GM10266 (cell line): ENCODE results near the gene KTN1.

Experiments used
- DNase-seq: peaks from one replicate; pipeline ENCODE4 v3.0.0; 2012; ENCODE audit errors: extremely low spot score
- TF ChIP-seq, protein P1 (sequence below): IDR thresholded peaks from 2 replicates; pipeline ENCODE4 v1.5.1; 2012; ENCODE audit warnings: mild to moderate bottlenecking, low read depth; ENCODE audit not compliant: control insufficient read depth, insufficient read depth; ENCODE audit errors: missing control alignments

KTN1 gene

GRCh38 chr14:55586411-55586810 lies 6.4 kb downstream of the KTN1 start:
- DNase-seq = no peak
- TF ChIP-seq, protein P1, sequence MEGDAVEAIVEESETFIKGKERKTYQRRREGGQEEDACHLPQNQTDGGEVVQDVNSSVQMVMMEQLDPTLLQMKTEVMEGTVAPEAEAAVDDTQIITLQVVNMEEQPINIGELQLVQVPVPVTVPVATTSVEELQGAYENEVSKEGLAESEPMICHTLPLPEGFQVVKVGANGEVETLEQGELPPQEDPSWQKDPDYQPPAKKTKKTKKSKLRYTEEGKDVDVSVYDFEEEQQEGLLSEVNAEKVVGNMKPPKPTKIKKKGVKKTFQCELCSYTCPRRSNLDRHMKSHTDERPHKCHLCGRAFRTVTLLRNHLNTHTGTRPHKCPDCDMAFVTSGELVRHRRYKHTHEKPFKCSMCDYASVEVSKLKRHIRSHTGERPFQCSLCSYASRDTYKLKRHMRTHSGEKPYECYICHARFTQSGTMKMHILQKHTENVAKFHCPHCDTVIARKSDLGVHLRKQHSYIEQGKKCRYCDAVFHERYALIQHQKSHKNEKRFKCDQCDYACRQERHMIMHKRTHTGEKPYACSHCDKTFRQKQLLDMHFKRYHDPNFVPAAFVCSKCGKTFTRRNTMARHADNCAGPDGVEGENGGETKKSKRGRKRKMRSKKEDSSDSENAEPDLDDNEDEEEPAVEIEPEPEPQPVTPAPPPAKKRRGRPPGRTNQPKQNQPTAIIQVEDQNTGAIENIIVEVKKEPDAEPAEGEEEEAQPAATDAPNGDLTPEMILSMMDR = no peak

DNA sequence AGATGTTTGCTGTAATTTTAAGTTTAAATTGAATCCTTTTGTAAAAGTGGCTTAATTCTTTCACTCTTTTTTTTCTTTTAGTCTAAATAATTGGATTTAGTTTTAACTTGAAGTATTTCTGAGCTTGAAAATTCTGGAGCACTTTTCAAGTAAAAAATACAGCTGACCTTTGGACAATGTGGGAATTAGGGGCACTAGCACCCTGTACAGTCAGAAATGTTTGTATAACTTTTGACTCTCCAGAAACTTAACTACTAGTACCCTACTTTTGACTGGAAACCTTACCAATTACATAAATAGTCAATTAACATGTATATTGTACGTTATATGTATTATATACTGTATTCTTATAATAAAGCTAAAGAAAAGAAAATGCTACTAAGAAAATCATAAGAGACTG lies 7.8 kb downstream of the KTN1 start:
- DNase-seq = no peak
- TF ChIP-seq, protein P1 = no peak

DNA sequence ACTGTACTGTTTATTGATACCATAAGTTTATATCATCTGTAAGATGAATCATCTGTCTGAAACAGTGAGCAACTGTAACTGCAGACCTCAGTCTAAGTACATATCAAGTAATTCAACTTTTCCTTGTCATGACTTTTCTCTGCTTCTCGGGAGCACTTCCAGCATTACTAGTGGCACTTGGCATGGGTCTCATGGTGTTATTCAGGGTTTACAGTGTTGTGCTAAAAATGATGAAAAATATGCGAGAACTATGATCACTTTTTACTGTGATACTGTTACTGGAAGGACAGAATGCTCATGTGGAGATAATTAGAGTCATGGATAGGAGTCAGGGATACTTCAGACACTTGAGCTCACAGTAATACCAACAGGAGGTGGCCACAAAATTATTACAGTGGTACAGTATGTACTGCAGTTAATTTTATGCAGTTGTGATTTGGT lies 8.3 kb downstream of the KTN1 start:
- no peak for DNase-seq
- TF ChIP-seq, protein P1 = no peak

- TF ChIP-seq, protein P1 = no peak
- no peak for DNase-seq
These were observed 9.2 kb downstream of the KTN1 start for GRCh38 chr14:55589171-55589570.

DNA sequence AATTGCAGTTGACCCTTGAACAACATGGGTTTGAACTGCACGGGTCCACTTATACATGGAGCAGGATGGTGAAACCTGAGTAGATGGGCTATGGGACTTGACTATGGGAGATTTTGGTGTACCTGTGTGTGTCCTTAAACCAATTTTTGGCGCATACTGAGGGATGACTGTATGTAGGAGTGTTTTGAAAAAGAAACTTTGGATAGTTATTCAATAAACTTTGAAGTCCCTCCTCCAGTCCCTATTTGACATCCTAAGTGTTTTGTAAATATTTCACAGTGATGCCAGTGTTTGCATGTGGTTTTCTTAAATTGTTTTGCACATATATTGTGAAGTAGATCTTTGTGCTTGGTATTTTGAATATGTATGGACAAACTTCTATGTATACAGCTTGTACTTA lies 12.4 kb downstream of the KTN1 start:
- TF ChIP-seq, protein P1 = no peak
- no peak for DNase-seq

GRCh38 chr14:55593698-55594097 lies 13.7 kb downstream of the KTN1 start:
- DNase-seq = no peak
- TF ChIP-seq, protein P1 = no peak

DNA sequence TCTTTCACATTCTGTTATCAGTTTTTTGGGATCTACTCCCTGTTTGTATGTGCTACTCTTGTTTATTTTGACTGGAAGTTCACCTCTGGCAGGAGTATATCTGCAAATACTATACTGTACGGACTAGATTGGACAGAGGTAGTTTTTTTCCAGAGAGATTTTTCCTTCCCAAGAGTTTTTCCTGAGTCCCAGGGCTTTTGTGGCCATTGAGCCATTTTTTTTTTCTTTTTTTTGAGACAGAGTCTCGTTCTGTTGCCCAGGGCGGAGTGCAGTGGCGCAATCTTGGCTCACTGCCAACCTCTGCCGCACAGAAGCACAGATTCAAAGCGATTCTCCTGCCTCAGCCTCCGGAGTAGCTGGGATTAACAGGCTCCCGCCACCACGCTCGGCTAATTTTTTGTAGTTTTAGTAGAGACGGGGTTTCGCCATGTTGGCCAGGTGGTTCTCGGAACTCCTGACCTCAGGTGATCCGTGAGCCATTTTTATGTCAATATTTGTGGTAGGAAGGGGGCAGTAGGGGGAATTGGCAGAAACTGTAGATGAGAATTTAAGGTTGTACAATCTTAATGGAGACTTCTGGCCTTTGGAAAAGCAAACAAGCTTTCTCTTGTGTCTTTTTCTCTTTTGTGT lies 19.4 kb downstream of the KTN1 start:
- TF ChIP-seq, protein P1 = no peak
- DNase-seq = no peak
